IMR-90 (cell line): ENCODE data around the gene NOTCH2. TPM values are rescaled to one million over a fixed set of nuclear protein-coding genes. Genes with fewer than 3 reads are reported as not detected.
A peak's percentile ranks its signal among the peaks of the same experiment; 100 is the strongest.

ENCODE experiments used
- ATAC-seq: fragments of 200-7000 bp; cut with Tn5 transposase; 2 replicates; pipeline ENCODE4 v1.9.1; 2020; ENCODE audit warnings: low read depth, mild to moderate bottlenecking, moderate library complexity
- BruUV-seq: library from RNA; stranded (reverse); fragments of 400-500 nt; replicated peaks from 2 replicates; lab custom pipeline; 2021; lab: Mats Ljungman, UMichigan
- CTCF ChIA-PET: fragments of 300-600 bp; formaldehyde crosslinking; extraction: SDS; loops from one replicate; lab custom pipeline; 2021; ENCODE audit warnings: antibody characterized with exemption; lab: Yijun Ruan, JAX
- POLR2A ChIA-PET: fragments of 300-600 bp; sonication (Branson Sonifier 250); formaldehyde crosslinking; loops from one replicate; lab custom pipeline; 2022; ENCODE audit warnings: antibody characterized with exemption; ENCODE audit not compliant: unreplicated experiment; lab: Charles Lee
- DNase-seq: peaks from one replicate; pipeline ENCODE4 v3.0.0; 2013
- H2AFZ ChIP-seq: replicated peaks from 2 replicates; pipeline ENCODE3; 2013; ENCODE audit warnings: low read length, mild to moderate bottlenecking; ENCODE audit not compliant: poor library complexity
- H2AK5ac ChIP-seq: 2 replicates; pipeline ENCODE4 v1.6.1; 2013; ENCODE audit warnings: low read depth, low read length, inconsistent platforms
- H2AK9ac ChIP-seq: replicated peaks from 2 replicates; pipeline ENCODE3; 2013; ENCODE audit warnings: mild to moderate bottlenecking, low read depth, low read length, moderate library complexity; ENCODE audit not compliant: poor library complexity
- H2BK120ac ChIP-seq: 2 replicates; pipeline ENCODE4 v1.6.1; 2013; ENCODE audit warnings: low read depth, low read length, inconsistent platforms
- H2BK15ac ChIP-seq: 3 replicates; pipeline ENCODE4 v1.6.1; 2013; ENCODE audit warnings: low read depth, low read length, inconsistent platforms
- H2BK20ac ChIP-seq: 2 replicates; pipeline ENCODE4 v1.6.1; 2013; ENCODE audit warnings: low read depth, mild to moderate bottlenecking, inconsistent platforms, low read length, moderate library complexity
- H2BK5ac ChIP-seq: 2 replicates; pipeline ENCODE4 v1.6.1; 2013; ENCODE audit warnings: mild to moderate bottlenecking, low read depth, low read length, inconsistent platforms; ENCODE audit not compliant: poor library complexity, severe bottlenecking
- H3K14ac ChIP-seq: replicated peaks from 2 replicates; pipeline ENCODE4 v1.6.1; 2013; ENCODE audit warnings: low read depth, low read length, inconsistent platforms
- H3K18ac ChIP-seq: 2 replicates; pipeline ENCODE4 v1.6.1; 2013; ENCODE audit warnings: low read depth, low read length, control low read depth
- H3K23ac ChIP-seq: 2 replicates; pipeline ENCODE4 v1.6.1; 2013; ENCODE audit warnings: low read depth, low read length, inconsistent platforms
- H3K27ac ChIP-seq: 2 replicates; pipeline ENCODE4 v1.5.1; 2013; ENCODE audit warnings: mild to moderate bottlenecking, control low read depth, low read length; ENCODE audit not compliant: insufficient read depth
- H3K27me3 ChIP-seq: 2 replicates; pipeline ENCODE4 v1.6.1; 2013; ENCODE audit warnings: low read length; ENCODE audit not compliant: control insufficient read depth, insufficient read depth
- H3K36me3 ChIP-seq: 2 replicates; pipeline ENCODE4 v1.6.1; 2013; ENCODE audit warnings: low read length, mixed read lengths; ENCODE audit not compliant: control insufficient read depth, insufficient read depth
- H3K4ac ChIP-seq: 2 replicates; pipeline ENCODE4 v1.6.1; 2013; ENCODE audit warnings: low read depth, low read length, inconsistent platforms
- H3K4me1 ChIP-seq: 2 replicates; pipeline ENCODE4 v1.6.1; 2013; ENCODE audit warnings: low read length, mixed read lengths; ENCODE audit not compliant: control insufficient read depth, insufficient read depth
- H3K4me2 ChIP-seq: 2 replicates; pipeline ENCODE4 v1.6.1; 2013; ENCODE audit warnings: low read depth, mild to moderate bottlenecking, control low read depth, low read length, moderate library complexity
- H3K4me3 ChIP-seq: 2 replicates; pipeline ENCODE4 v1.5.1; 2013; ENCODE audit warnings: low read depth, mild to moderate bottlenecking, control low read depth, low read length, moderate library complexity; ENCODE audit not compliant: insufficient read depth
- H3K56ac ChIP-seq: 2 replicates; pipeline ENCODE4 v1.6.1; 2013; ENCODE audit warnings: low read length, inconsistent platforms; ENCODE audit not compliant: insufficient read depth; ENCODE audit errors: extremely low read depth
- H3K79me1 ChIP-seq, 2 experiments: 2 replicates each; pipeline ENCODE4 v1.6.1; 2013; ENCODE audit warnings: low read length in 2 of 2, inconsistent platforms in 1 of 2, low read depth in 1 of 2
- H3K9ac ChIP-seq: 2 replicates; pipeline ENCODE4 v1.6.1; 2013; ENCODE audit warnings: low read depth, low read length, control low read depth
- H3K9me1 ChIP-seq: 2 replicates; pipeline ENCODE4 v1.6.1; 2013; ENCODE audit warnings: low read length, inconsistent platforms; ENCODE audit not compliant: insufficient read depth
- H3K9me3 ChIP-seq: 2 replicates; pipeline ENCODE4 v1.6.1; 2013; ENCODE audit warnings: low read length; ENCODE audit not compliant: control insufficient read depth, insufficient read depth
- H4K20me1 ChIP-seq: 2 replicates; pipeline ENCODE4 v1.6.1; 2013; ENCODE audit warnings: low read length, inconsistent platforms; ENCODE audit not compliant: insufficient read depth
- H4K5ac ChIP-seq: 2 replicates; pipeline ENCODE4 v1.6.1; 2013; ENCODE audit warnings: mild to moderate bottlenecking, low read depth, low read length, control low read depth
- H4K8ac ChIP-seq, 2 experiments: 2 replicates each; pipeline ENCODE4 v1.6.1; 2013; ENCODE audit warnings: low read depth in 2 of 2, low read length in 2 of 2, control low read depth in 1 of 2, inconsistent platforms in 1 of 2
- H4K91ac ChIP-seq: 2 replicates; pipeline ENCODE4 v1.6.1; 2013; ENCODE audit warnings: low read depth, low read length, inconsistent platforms; ENCODE audit not compliant: insufficient read depth
- BHLHE40 ChIP-seq: fragments of 150-350 bp; IDR thresholded peaks from 2 replicates; pipeline ENCODE4 v1.6.1; 2016; ENCODE audit warnings: mild to moderate bottlenecking, low read depth, low read length
- CEBPB ChIP-seq: IDR thresholded peaks from 2 replicates; pipeline ENCODE4 v1.6.1; 2012; ENCODE audit warnings: low read depth, low read length, improper control_type of control experiment
- CHD1 ChIP-seq: IDR thresholded peaks from 2 replicates; pipeline ENCODE4 v1.6.1; 2012; ENCODE audit warnings: low read depth, low read length, improper control_type of control experiment
- FOS ChIP-seq: fragments of 150-350 bp; IDR thresholded peaks from 2 replicates; pipeline ENCODE4 v1.6.1; 2016; ENCODE audit warnings: low read depth, low read length
- MAFK ChIP-seq: IDR thresholded peaks from 2 replicates; pipeline ENCODE4 v1.6.1; 2012; ENCODE audit warnings: low read depth, low read length, improper control_type of control experiment
- MXI1 ChIP-seq: IDR thresholded peaks from 2 replicates; pipeline ENCODE4 v1.6.1; 2012; ENCODE audit warnings: low read depth, mild to moderate bottlenecking, low read length, moderate library complexity, borderline replicate concordance
- NFE2L2 ChIP-seq: fragments of 150-350 bp; IDR thresholded peaks from 2 replicates; pipeline ENCODE4 v1.6.1; 2016; ENCODE audit warnings: low read depth, mild to moderate bottlenecking, low read length
- POLR2A ChIP-seq: IDR thresholded peaks from 2 replicates; pipeline ENCODE4 v1.6.1; 2012; ENCODE audit warnings: mild to moderate bottlenecking, low read depth, low read length
- RAD21 ChIP-seq: IDR thresholded peaks from 2 replicates; pipeline ENCODE4 v1.6.1; 2012; ENCODE audit warnings: low read length, improper control_type of control experiment
- RCOR1 ChIP-seq: IDR thresholded peaks from 2 replicates; pipeline ENCODE4 v1.6.1; 2012; ENCODE audit warnings: mild to moderate bottlenecking, low read length, improper control_type of control experiment; ENCODE audit not compliant: insufficient replicate concordance
- RFX5 ChIP-seq: IDR thresholded peaks from 2 replicates; pipeline ENCODE4 v1.8.0; 2012; ENCODE audit warnings: low read depth, mild to moderate bottlenecking, low read length, moderate library complexity
- SMC3 ChIP-seq: fragments of 150-350 bp; IDR thresholded peaks from 2 replicates; pipeline ENCODE4 v1.6.1; 2016; ENCODE audit warnings: low read depth, mild to moderate bottlenecking, antibody characterized with exemption, low read length, moderate library complexity
- USF2 ChIP-seq: fragments of 150-350 bp; IDR thresholded peaks from 2 replicates; pipeline ENCODE4 v1.6.1; 2017; ENCODE audit warnings: mild to moderate bottlenecking, antibody characterized with exemption, low read length, low read depth
- WGBS, 2 experiments: methylation state at CpG; one replicate each; pipeline versions ENCODE4 v1.1.5 to v1.1.7; 2013; ENCODE audit warnings: missing lambda C conversion rate in 2 of 2; ENCODE audit not compliant: insufficient read length in 1 of 2; ENCODE audit errors: extremely low coverage in 2 of 2; 5-methylcytosine and 5-hydroxymethylcytosine counted together
- dilution Hi-C: fragments of 300-500 bp; cut with HindIII; formaldehyde crosslinking; loops from one replicate; pipeline ENCODE4 v1.14.3; 2018; ENCODE audit warnings: low sequenced_read_pairs; ENCODE audit not compliant: unreplicated experiment
- in situ Hi-C: fragments of 300-500 bp; cut with MboI; formaldehyde crosslinking; loops from 3 replicates; pipeline ENCODE4 v1.14.3; 2019; ENCODE audit warnings: low sequenced_read_pairs, inconsistent platforms, mixed read lengths
- intact Hi-C: fragments of 100-400 bp; cut with micrococcal nuclease; formaldehyde crosslinking; loops from 2 replicates; pipeline ENCODE4 v1.10.0; 2022
- polyA plus RNA-seq, 3 experiments: library from polyadenylated mRNA; depleted of rRNA; stranded (reverse); fragments of >200 nt; gene quantifications; 2 replicates each; pipeline ENCODE4 v1.2.3, GENCODE V29; 2012; ENCODE audit warnings: low replicate concordance in 1 of 3
- total RNA-seq: library from RNA; depleted of rRNA; stranded (reverse); fragments of >200 nt; gene quantifications from 2 replicates; pipeline ENCODE4 v1.2.3, GENCODE V29; 2012
- TF ChIP-seq, protein P1 (sequence below): conservative IDR thresholded peaks from 2 replicates; pipeline ENCODE4 v1.5.1; 2012; ENCODE audit warnings: mild to moderate bottlenecking, low read depth, low read length, improper control_type of control experiment

Gene NOTCH2
- total and polyA plus RNA-seq, 2 of the 4 experiments (the other 2 are of a cell fraction): 40.4 to 131 TPM

DNA sequence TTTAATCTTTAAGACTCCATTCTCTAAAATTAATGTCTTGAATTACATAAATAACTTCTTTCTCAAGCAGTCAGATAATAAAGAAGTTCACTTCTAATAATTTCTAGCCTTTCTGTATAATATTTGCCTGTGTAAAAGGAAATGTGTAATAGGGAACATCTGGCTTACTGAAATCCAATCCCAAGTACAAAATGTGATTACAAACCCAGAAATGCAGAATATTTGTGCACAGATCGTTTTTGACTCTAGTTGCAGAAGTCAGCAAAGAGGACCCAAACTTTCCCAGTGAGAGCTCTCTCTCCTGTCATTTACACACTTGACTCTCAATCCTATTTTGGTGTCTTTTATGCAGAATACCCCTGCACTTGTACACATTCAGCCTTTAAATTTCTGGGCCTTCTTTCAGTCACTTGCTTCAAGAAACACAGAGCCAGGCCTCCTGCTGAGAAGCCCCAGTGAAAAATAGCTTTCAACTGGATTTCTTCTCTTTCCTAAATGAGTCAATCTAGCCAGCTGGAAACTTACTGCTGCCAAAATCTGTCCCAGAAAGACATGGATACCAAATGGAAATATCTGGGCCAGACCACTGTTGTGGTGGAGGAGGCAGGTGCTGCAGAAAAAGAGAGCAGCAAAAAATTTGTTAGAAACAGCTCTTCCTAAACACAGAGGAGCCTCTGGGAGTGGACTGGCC lies 104.6 kb downstream of the NOTCH2 start:
- ChIA-PET CTCF (interaction anchor here (1.0 to 1.2 kb wide), 2 partner anchors 17 to 95 kb away, joined by 3 to 4 read pairs; no protein-coding TSS in a partner anchor), POLR2A (no interaction called here)
- intact Hi-C loops: no loop called here
- no peak overlapping the region for H3K23ac ChIP-seq
- peaks cover 32% of the 10 kb centered on the region for H3K9me1 ChIP-seq
- peaks cover 19% of the 10 kb centered on the region for H3K4me1 ChIP-seq
- 14% methylated on average over 1 of the region's 1 CpG; no CpG with 5 or more reads in 1 of the 2 experiments for WGBS, 2 experiments
- no peak overlapping the region for H3K18ac ChIP-seq
- no peaks in the 10 kb centered on the region for H3K9me3 ChIP-seq
- peaks cover 27 to 57% of the 10 kb centered on the region in 2 experiments for H3K79me1 ChIP-seq
- dilution Hi-C loops: no loop called here
- H2AK9ac ChIP-seq: no peak overlapping the region
- H4K91ac ChIP-seq: no peak overlapping the region
- no peak overlapping the region for H2BK120ac ChIP-seq
- H2AFZ ChIP-seq: no peak overlapping the region
- H4K20me1 ChIP-seq: peaks cover 20% of the 10 kb centered on the region
- H2BK15ac ChIP-seq: no peak overlapping the region
- H3K4ac ChIP-seq: no peak overlapping the region; the same call in 1 of the 2 replicates
- DNase-seq: peak; percentile 81
- no peak overlapping the region for H3K14ac ChIP-seq
- no peaks in the 10 kb centered on the region for H3K27me3 ChIP-seq
- peaks cover 30% of the 10 kb centered on the region for H3K36me3 ChIP-seq
- no peak overlapping the region for H2AK5ac ChIP-seq
- no peak overlapping the region for H2BK20ac ChIP-seq
- peak overlapping the region; percentile 60; the same call in 1 of the 2 replicates for H3K4me2 ChIP-seq
- H3K9ac ChIP-seq: no peak overlapping the region
- no TSS peak for BruUV-seq
- peak overlapping the region; percentile 36 for H2BK5ac ChIP-seq
- peak; percentile 59 for ATAC-seq
- TF ChIP-seq MAFK (no peak), RAD21 (no peak), NFE2L2 (no peak), RFX5 (no peak), FOS (no peak), MXI1 (no peak), RCOR1 (no peak), USF2 (no peak), CEBPB (no peak), BHLHE40 (no peak), CHD1 (no peak), SMC3 (no peak), POLR2A (no peak)
- TF ChIP-seq, protein P1, sequence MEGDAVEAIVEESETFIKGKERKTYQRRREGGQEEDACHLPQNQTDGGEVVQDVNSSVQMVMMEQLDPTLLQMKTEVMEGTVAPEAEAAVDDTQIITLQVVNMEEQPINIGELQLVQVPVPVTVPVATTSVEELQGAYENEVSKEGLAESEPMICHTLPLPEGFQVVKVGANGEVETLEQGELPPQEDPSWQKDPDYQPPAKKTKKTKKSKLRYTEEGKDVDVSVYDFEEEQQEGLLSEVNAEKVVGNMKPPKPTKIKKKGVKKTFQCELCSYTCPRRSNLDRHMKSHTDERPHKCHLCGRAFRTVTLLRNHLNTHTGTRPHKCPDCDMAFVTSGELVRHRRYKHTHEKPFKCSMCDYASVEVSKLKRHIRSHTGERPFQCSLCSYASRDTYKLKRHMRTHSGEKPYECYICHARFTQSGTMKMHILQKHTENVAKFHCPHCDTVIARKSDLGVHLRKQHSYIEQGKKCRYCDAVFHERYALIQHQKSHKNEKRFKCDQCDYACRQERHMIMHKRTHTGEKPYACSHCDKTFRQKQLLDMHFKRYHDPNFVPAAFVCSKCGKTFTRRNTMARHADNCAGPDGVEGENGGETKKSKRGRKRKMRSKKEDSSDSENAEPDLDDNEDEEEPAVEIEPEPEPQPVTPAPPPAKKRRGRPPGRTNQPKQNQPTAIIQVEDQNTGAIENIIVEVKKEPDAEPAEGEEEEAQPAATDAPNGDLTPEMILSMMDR: no peak
- H3K4me3 ChIP-seq: no peak overlapping the region
- H3K56ac ChIP-seq: no peak overlapping the region
- in situ Hi-C loops: no loop called here
- H4K8ac ChIP-seq: no peak overlapping the region
- H3K27ac ChIP-seq: peak overlapping the region; percentile 5; the same call in 1 of the 2 replicates
- H4K5ac ChIP-seq: no peak overlapping the region
